ENCODE results near the gene FMN1.

- TF ChIP-seq CTCF (IDR thresholded peaks at IDR 0.05): no peak
- no peak for TF ChIP-seq USF2 (IDR thresholded peaks at IDR 0.05)
- no peak for TF ChIP-seq HOXA7 (CRISPR knock-in tag; IDR thresholded peaks at IDR 0.05)
- no peak for TF ChIP-seq ZSCAN20 (CRISPR knock-in tag; IDR thresholded peaks at IDR 0.05)
- TF ChIP-seq HMGXB4 (CRISPR knock-in tag; IDR thresholded peaks at IDR 0.05; ENCODE audit: borderline replicate concordance): no peak
- no peak for TF ChIP-seq CBX8 (IDR thresholded peaks at IDR 0.05)
- no peak for TF ChIP-seq JUN (IDR thresholded peaks at IDR 0.05)
- no peak for TF ChIP-seq CEBPB (IDR thresholded peaks at IDR 0.05)
- TF ChIP-seq EHMT2 (IDR thresholded peaks at IDR 0.05; ENCODE audit: low read depth): no peak
- no peak for TF ChIP-seq EP300 (IDR thresholded peaks at IDR 0.05)
These were observed 429.3 kb downstream of the FMN1 start for GRCh38 chr15:32765236-32765635.

Measured in A549 (cell line).